Measurements from ENCODE around the gene SCAMP1.
"Not testable (repeated sequence)": the region's sequence is repeated elsewhere in the genome, so short reads cannot be mapped to it uniquely, and the experiment has no call there.

Gene SCAMP1

GRCh38 chr5:78359831-78360673 lies at the start of gene SCAMP1:
Gene SCAMP1 (plus strand): TSS chr5:78360617. CDS start chr5:78360672, 55 bp downstream.
- peak; percentile 82 for DNase-seq

GRCh38 chr5:78317515-78317914 lies 42.9 kb upstream of the SCAMP1 start:
- DNase-seq: no peak

GRCh38 chr5:78318337-78318736 lies 42.1 kb upstream of the SCAMP1 start:
- no peak for DNase-seq

- no peak for DNase-seq
Observed at GRCh38 chr5:78320401-78320800, 40.0 kb upstream of the SCAMP1 start.

GRCh38 chr5:78323241-78323640 lies 37.2 kb upstream of the SCAMP1 start:
- DNase-seq: no peak

- no peak for DNase-seq
Observed at GRCh38 chr5:78326930-78327329, 33.5 kb upstream of the SCAMP1 start.

GRCh38 chr5:78327761-78328510 lies 32.5 kb upstream of the SCAMP1 start:
- no peak for DNase-seq

- DNase-seq: no peak
Observed at GRCh38 chr5:78328585-78329173, 31.7 kb upstream of the SCAMP1 start.

GRCh38 chr5:78331523-78332080 lies 28.8 kb upstream of the SCAMP1 start:
- no peak for DNase-seq

- no peak for DNase-seq
Observed at GRCh38 chr5:78334811-78335210, 25.6 kb upstream of the SCAMP1 start.

- no peak for DNase-seq
Observed at GRCh38 chr5:78335976-78336375, 24.4 kb upstream of the SCAMP1 start.

GRCh38 chr5:78336698-78337097 lies 23.7 kb upstream of the SCAMP1 start:
- DNase-seq: no peak

GRCh38 chr5:78339617-78340436 lies 20.6 kb upstream of the SCAMP1 start:
- DNase-seq: no peak

GRCh38 chr5:78341440-78341839 lies 19.0 kb upstream of the SCAMP1 start:
- DNase-seq: no peak

GRCh38 chr5:78345485-78345884 lies 14.9 kb upstream of the SCAMP1 start:
- DNase-seq: no peak

- DNase-seq: no peak
Observed at GRCh38 chr5:78353520-78353919, 6.9 kb upstream of the SCAMP1 start.

- no peak for DNase-seq
Observed at GRCh38 chr5:78354066-78354670, 6.2 kb upstream of the SCAMP1 start.

GRCh38 chr5:78355561-78355960 lies 4.9 kb upstream of the SCAMP1 start:
- no peak for DNase-seq

- DNase-seq: not testable (repeated sequence)
Observed at GRCh38 chr5:78359455-78359830, 974 bp upstream of the SCAMP1 start.

- no peak for DNase-seq
Observed at GRCh38 chr5:78360674-78360923, 182 bp downstream of the SCAMP1 start.

- no peak for DNase-seq
Observed at GRCh38 chr5:78360924-78361630, 660 bp downstream of the SCAMP1 start.

GRCh38 chr5:78361631-78361993 lies 1.2 kb downstream of the SCAMP1 start:
- no peak for DNase-seq
